ENCODE data around the gene CYP4A22.
"Not testable (repeated sequence)": the region's sequence is repeated elsewhere in the genome, so short reads cannot be mapped to it uniquely, and the experiment has no call there.

The CYP4A22 gene

DNA sequence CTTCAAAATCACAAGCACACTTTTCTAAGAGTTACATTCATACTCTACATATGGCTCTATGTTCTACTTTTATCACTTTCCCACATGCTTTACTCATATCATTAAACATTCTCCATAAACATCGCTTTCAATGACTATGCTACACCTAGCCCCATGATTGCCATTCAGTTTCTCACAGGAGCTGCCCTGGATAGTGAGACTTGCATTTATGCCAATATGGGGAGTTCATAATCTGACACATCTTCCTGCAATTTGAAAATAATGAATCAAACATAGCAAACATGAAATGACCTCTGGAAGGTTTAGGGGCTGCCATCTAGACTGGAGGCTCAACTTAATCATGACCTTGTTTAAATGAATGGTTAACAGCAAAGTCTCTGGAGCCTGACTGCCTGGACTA, 9.0 kb upstream of the CYP4A22 start:
- no peak for DNase-seq (ENCODE audit: low read depth)
- no peak for TF ChIP-seq CTCF (conservative IDR thresholded peaks at IDR 0.05; ENCODE audit: low read depth, low read length)
- no peak overlapping the region for H3K4me3 ChIP-seq (ENCODE audit: low read depth, low read length)

DNA sequence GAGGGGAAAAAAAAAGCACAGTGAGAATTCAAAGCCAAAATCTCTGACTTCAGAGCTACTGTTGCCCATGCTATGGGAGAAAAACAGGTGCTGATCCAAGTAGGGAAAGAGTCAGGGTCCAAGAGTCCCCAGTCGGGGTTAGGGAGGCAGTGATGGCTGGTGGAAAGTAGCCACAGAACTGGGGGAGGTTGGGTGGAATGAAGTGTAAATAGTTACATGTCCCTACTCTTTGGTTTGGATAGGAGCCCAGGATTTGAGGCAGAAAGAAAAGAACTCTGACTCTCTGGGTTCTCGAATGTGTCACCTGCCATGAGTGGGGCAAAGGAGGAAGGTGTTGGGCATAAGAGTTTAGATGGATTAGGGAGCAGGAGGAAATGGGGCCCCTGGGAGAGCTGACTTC, 8.4 kb upstream of the CYP4A22 start:
- H3K4me3 ChIP-seq (ENCODE audit: low read depth, low read length); DNase-seq (ENCODE audit: low read depth): not testable (repeated sequence)

DNA sequence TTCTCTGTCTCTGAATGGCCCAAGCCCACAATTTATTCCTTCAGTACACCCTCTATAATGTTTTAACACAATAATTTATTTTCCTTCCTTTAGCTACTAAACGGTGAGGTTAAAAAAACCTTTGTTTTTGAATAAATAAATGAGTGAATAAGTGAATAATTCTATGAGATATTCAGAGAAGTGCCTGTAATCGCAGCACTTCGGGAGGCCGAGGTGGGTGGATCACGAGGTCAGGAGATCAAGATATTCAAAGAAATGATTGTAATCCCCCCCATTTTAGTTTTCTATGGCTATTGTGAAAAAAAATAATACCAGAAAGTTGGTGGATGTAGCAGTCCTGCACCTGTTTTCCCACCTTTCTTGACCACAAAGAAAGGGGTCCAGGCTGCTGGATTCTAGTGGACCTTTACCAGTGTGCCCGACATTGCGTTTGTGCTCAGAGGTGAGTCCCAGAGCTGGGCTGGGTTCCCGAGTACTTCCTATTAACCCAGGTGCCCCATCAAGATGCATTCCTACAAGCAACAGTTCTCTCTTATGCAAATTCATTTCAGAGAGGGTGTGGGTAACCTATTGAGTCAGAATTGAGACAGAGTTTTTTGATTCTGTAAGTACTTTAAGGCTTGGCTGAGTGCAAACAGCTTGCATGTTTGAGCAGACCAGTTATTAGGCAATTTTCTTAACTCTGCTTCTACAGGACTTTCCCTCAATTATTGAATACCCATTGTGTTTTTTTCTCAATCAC, 7.6 kb upstream of the CYP4A22 start:
- not testable (repeated sequence) for DNase-seq (ENCODE audit: low read depth); H3K4me3 ChIP-seq (ENCODE audit: low read depth, low read length)

GRCh38 chr1:47132665-47133064, 4.6 kb upstream of the CYP4A22 start:
- H3K4me3 ChIP-seq (ENCODE audit: low read depth, low read length); DNase-seq (ENCODE audit: low read depth): not testable (repeated sequence)

DNA sequence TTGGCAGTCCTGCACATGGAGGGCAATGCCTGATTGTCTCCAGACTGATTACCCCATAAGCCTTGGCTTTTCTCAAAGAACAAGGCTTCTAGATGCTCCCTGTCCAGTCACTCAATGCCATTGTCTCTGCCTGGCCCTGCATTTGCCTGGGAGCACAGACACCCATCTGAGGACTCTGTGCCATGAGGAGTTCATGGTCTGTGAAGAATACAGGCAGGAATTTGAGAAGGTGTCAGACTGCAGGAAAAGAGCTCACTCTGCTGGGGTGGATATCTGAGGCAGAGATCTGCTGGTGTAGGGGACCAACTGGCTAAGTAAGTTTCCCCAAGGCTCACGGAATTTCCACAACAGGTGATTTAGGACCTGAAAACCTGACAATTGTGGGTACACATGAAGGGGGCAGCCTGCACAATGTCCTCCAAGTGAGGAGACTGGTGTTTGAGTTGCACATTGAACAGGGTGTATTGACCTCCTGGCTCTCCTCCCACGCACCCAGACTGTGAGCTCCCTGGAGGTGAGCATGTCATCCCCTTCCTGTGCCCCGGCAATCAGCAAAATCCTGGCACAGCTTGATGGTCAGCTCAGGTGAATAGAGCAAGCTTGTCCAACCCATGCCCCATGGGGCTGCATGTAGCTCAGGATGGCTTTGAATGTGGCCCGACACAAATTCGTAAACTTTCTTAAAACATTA, 829 bp downstream of the CYP4A22 start:
- no peak for TF ChIP-seq CTCF (conservative IDR thresholded peaks at IDR 0.05; ENCODE audit: low read depth, low read length)
- DNase-seq (ENCODE audit: low read depth) = no peak
- H3K4me3 ChIP-seq (ENCODE audit: low read depth, low read length) = no peak overlapping the region

- not testable (repeated sequence) for DNase-seq (ENCODE audit: low read depth); H3K4me3 ChIP-seq (ENCODE audit: low read depth, low read length)
Observed at GRCh38 chr1:47140358-47140757, 3.1 kb downstream of the CYP4A22 start.

GRCh38 chr1:47143654-47144053, 6.4 kb downstream of the CYP4A22 start:
- not testable (repeated sequence) for H3K4me3 ChIP-seq (ENCODE audit: low read depth, low read length)
- TF ChIP-seq CTCF (conservative IDR thresholded peaks at IDR 0.05; ENCODE audit: low read depth, low read length) = peak; percentile 43
- DNase-seq (ENCODE audit: low read depth) = peak; percentile 7

- not testable (repeated sequence) for H3K4me3 ChIP-seq (ENCODE audit: low read depth, low read length); DNase-seq (ENCODE audit: low read depth)
Observed at GRCh38 chr1:47146495-47146894, 9.3 kb downstream of the CYP4A22 start.

DNA sequence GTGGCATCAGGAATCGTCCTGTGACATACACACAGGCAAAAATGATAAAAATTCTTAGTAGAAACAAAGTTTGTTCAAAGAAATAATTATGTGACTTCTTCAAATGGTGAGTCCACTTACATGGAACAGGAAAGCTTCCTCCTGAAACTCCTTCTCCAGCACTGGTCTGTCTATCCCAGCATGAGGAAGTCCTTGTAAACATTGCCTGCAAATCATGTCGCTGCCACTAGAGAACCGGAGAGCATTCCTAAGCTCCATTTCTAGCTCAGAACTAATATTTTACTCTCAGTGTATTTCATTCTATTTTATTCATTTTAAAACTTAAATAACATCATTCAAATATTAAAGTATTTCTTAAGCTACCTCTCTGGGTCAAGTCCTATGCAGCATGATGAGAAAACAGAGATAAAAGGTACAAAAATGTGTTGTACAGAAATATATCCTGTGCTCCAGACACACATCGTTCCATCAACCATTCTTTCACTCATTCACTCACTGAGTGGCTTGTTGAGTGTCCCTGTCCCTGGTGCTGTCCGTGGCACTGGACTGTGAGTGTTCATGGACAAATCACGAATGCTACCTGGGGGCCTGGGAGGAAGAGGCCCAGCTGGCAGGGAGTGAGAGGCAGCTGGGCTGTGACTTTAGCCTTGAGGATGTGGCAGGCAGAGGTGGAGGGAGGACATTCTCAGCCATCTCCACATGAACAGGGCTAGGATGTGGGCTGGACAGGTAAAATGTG, 10.0 kb downstream of the CYP4A22 start:
- DNase-seq (ENCODE audit: low read depth) = peak; percentile 3
- no peak for TF ChIP-seq CTCF (conservative IDR thresholded peaks at IDR 0.05; ENCODE audit: low read depth, low read length)
- no peak overlapping the region for H3K4me3 ChIP-seq (ENCODE audit: low read depth, low read length)

GRCh38 chr1:47149162-47149561, 11.9 kb downstream of the CYP4A22 start:
- H3K4me3 ChIP-seq (ENCODE audit: low read depth, low read length); DNase-seq (ENCODE audit: low read depth): not testable (repeated sequence)

- not testable (repeated sequence) for H3K4me3 ChIP-seq (ENCODE audit: low read depth, low read length); DNase-seq (ENCODE audit: low read depth)
Observed at GRCh38 chr1:47156457-47156856, 19.2 kb downstream of the CYP4A22 start.

DNA sequence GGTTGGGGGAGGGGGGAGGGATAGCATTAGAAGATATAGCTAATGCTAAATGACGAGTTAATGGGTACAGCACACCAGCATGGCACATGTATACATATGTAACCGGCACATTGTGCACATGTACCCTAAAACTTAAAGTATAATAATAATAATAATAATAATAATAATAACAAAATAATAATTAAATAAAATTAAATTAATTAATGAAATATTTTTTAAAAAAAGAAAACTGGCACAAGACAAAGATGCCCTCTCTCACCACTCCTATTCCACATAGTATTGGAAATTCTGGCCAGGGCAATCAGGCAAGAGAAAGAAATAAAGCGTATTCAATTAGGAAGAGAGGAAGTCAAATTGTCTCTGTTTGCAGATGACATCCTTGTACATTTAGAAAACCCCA, 20.7 kb downstream of the CYP4A22 start:
- H3K4me3 ChIP-seq (ENCODE audit: low read depth, low read length); DNase-seq (ENCODE audit: low read depth): not testable (repeated sequence)
